Stimulated activated CD8-positive, alpha-beta memory T cell treated with anti-CD3 and anti-CD28 coated beads, Interleukin-15, amount 100 ng/mL, for 24 hours (primary cell): ENCODE data around the gene SRP68.

ENCODE experiments used
- DNase-seq: peaks from one replicate; pipeline ENCODE4 v3.0.0-alpha.2; 2020; ENCODE audit warnings: low read depth

SRP68 gene

DNA sequence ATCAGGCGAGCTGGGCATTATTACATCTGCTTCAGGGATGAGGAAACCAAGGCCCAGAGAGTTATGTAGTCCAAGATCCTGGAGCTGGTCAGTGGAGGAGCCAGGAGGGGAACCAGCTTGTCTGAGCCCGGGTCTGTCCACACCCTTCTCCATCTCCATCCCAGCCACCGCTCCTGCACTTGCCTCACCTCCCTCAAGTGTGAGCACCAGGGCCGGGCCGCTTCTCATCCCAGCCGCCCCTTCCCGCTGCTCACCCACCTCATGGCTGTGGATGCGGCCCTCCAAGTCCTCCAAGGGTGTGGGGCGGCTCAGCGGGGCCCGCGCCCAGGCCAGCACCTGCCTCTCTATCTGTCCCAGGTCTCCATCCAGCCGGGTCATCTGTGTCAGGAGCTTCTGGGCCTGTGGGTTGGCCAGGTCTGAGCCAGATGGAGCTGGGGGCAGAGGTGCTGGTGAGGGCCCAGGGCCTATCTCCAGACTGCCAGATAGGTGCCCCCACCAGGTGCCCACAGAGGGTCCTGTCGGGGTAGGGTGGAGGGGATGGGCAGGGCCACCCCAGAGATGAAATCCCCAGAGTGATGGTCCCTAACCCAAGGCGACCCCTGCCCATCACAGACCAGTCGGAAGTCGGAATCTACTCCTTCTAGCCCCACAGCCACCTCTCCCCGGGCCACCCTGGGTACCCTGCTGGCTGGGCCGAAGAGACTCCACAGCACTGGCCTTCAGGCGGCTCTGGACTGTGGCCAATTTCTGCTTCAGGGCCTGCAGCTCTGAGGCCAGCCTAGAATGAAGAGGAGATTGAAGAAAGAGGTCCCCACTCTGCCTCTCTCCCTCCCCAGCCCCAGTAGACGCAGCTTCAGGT lies 54.6 kb downstream of the SRP68 start:
- DNase-seq = no peak

DNA sequence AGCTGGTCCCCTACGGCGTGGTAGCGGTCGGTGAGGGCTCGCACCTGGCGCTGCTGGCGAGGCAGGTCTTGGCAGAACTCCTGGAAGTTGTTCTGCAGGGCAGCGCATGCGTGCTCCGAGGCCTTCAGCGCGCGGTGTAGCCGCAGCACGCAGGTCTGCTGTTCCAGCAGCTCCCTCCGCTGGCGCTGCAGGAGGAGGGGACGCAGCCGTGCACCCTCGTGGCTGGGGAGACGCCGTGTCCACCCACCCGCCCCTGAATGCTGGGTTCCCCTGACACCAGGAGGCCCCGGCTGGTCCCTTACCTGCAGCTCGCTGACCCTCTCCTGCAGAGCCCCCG lies 57.4 kb downstream of the SRP68 start:
- DNase-seq = no peak

DNA sequence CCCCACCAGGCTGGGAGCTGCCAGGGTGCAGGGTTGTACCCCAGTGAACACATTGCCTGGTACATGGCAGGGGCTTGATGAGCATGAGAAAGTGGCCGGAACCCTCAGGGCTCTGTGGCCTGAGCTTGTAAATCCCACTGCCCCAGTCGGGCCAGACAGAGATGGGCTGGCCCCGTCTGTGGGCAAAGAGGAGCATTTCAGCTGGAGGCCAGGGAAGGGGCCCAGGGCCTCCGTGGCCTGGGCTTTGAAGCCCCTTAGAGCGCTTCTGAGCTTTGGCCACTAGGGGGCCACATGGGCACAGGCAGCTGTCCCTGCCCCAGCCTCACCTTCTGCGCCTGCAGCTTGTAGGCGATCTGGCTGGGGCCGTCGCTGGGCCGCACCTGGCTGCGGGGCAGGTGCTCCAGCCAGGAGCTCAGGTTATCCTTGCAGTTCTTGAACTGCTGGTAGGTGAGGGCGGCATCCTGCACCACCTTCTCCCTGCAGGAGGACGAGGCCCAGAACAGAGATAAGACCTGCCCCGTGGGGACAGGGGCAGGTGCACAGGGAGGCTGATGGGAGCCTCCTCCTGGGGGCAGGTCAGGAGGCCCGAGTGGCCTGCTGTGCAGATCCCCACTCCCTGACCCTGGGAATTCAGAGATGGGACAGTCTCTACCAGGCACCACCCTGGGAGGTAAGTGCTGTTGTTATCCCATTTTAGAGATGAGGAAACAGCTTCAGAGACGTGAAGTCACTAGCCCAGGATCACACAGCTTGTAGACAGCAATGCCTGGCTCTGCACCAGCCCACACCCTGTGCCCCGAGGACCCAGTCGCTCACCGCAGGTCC lies 58.0 kb downstream of the SRP68 start:
- peak; percentile 55 for DNase-seq

DNA sequence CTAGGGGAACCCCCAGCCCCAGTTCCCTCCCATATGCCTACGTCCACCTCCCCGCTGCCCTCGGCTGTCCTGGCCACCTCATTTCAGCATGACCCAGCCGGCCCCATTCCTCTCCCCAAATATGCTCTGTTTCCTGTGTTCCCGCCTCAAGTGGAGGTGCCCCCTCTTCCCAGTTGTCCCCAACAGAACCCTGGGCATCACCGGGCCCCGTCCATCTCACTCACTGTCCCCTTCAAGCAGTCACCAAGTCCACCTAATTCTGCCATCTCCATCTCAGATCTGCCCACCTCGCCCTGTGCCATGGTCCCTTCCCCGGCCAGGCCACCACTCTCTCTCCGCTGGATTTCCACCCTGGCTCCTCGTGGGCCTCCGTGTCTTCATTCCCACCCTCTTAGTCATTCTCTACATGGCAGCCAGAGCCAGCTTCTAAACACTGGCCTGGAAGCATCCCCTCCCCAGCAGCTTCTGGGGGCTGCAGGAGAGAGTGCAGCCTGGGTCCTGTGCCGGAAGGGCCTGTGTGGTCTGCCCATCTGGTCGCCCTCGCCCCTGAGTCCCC lies 58.9 kb downstream of the SRP68 start:
- no peak for DNase-seq

DNA sequence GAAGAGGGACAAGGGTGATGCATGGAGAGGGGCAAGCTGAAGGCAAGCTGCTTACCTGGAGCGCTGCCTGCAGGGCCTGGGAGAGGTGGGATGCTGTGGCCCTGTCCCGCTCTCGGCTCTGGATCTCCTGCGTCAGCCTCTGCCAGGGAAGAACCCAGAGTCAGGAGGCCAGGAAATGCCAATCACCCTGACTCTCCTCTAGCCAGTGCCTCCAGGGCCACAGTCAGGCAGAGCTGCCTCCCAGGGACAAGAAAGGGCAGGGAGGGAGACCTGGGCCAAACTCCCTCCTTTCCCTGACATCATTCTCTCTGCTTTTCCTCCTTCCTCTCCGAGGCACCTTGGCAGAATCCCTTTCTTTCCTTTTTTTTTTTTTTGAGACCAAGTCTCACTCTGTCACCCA lies 60.4 kb downstream of the SRP68 start:
- DNase-seq = no peak

DNA sequence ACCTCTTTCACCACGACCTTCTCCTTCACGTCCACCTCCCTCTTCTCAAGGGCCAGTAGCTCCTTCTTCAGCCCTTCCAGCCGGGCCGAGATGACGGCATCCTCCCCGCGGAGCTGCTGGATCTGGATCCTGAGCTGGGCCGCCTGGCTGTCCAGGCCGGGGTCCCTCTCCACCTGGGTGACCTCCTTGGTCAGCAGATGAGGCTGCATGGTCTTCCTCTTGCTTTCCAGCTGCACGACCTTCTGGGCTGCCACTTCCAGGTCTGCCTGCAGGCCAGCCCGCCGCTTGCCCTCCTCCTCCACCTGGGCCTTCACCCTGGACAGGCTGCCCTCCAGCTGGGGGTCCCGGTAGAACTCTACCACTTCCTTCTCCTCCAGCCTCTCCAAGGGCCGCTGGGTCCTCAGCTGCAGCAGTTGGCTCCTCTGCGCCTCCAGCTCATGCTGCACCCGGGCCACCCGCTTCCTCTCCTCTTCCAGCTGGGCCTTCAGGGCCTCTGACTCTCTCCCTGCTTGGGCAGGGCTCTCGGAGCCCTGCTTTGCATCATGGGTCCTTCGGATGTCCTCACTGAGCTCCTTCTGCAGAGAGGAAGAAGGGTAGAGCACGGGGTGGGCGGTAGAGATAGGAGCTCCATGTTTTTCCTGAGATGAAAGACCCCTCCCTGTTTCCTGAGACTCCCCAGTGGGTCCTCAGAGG lies 62.2 kb downstream of the SRP68 start:
- DNase-seq = no peak

DNA sequence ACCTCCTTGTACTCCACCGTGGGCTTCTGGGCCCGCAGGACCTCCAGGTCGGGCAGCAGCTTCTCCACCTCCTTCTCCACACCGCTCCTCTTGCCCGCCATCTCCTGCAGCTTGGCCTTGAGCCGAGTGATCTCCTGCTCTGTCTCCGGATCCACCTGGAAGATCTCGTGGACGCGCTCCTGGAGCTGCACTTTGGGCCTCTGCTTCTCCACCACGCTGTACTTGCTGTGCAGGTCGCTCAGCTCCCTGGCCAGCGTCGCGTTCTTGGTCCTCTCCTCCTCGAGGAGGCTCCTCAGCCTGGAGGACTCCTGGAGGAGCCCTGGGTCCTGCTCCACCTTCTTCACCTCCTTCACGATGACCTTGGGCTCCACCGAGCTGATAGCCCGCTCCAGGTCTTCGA lies 62.9 kb downstream of the SRP68 start:
- no peak for DNase-seq

DNA sequence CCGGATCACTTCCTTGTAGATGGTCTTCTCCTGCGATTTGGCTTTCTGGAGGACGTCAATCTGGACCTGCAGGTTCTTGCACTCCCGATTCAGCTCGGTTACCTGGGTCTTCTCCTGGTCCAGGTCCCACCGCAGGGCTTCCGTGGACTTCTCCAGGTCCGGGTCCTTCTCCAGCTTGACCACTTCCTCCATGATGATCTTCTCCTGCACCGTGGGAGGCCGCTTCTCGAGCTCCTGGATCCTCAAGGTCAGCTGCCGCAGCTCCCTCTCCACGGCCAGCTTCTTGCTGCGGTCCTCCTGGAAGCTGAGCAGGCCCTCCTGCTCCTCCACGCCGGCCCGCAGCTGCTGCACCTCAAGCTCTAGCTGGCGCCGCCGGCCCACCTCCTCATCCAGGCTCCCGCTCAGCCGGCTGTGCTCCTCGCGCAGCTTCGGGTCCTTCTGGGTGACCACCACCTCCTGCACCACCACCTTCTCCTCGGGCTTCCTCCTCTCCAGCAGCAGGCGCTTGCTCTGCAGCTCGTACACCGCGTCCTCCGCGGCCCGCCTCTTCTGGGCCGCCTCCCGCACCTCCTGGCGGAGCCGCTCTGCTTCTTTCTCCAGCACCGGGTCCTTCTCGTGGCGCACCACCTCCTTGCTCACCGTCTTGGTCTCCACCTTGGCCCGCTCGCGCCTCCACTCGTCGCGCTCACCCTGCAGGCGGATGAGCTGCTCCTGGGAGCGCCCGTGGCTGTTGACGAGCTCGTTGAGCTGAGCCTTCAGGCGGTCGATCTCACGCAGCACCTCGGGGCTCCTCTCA lies 63.5 kb downstream of the SRP68 start:
- DNase-seq = no peak

DNA sequence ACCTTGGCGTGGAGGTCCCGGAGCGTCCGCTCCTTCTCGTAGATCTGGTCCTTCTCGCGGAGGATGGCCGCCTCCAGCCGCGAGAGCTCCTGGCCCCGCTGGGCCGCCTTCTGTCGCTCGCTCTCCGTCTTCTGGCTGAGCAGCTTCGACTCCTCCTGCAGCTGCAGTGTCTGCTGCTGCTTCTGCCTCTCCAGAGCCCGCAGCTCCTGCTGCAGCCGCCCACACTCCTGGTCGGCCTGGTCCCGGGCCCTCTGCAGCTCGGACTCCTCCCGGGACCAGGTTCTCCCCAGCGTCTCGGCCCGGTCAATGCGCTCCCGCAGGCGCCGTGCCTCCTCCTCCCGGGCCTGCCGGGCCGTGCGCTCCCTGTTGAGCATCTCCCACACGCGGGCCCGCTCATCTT lies 64.1 kb downstream of the SRP68 start:
- DNase-seq = no peak

DNA sequence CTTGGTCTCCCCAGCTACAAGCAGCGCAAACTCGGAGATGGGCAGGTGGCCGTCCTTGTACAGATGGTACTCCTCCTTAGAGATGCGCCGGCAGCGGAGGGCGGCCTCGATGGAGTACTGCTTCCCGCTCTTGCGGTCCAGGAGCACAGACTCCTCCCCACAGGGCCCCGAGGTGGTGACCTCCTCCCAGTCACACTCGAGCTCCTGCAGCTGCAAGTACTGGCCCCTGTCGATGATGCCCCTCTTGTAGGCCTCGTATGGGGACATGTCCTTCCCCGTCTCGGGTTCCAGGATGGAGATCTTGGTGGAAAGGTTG lies 64.5 kb downstream of the SRP68 start:
- no peak for DNase-seq

DNA sequence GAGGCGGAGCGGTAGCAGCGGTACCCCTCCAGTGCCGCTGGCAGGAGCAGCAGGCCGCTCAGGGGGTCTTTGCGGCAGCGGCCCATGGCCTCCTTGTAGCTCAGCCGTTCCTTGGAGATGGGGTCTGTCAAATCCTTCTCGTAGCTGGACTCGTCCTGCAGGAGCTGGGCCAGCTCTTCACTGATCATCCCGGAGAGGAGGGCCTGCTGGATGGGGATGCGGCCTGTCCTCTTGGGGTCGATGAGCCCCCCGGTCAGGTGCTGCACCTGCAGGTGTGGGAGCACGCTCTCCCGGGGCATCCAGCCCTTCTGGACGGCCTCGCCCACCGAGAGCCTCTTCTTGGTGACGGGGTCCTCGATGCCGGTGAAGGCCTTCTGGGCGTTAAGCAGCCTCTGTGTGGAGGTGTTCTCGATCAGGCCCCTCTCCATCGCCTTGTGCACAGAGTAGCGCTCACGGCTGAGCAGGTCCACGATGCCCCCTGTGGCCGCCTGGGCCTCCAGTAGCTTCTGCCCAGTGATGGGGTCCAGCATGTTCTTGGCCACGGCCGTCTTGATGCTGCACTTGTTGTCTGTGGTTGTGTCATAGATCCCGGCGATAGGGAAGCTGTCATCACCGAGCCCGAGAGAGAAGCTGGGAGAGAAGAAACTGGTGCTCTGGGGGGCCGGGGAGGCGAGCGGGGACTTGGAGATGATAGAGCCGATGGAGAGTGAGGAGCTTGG lies 65.0 kb downstream of the SRP68 start:
- no peak for DNase-seq

DNA sequence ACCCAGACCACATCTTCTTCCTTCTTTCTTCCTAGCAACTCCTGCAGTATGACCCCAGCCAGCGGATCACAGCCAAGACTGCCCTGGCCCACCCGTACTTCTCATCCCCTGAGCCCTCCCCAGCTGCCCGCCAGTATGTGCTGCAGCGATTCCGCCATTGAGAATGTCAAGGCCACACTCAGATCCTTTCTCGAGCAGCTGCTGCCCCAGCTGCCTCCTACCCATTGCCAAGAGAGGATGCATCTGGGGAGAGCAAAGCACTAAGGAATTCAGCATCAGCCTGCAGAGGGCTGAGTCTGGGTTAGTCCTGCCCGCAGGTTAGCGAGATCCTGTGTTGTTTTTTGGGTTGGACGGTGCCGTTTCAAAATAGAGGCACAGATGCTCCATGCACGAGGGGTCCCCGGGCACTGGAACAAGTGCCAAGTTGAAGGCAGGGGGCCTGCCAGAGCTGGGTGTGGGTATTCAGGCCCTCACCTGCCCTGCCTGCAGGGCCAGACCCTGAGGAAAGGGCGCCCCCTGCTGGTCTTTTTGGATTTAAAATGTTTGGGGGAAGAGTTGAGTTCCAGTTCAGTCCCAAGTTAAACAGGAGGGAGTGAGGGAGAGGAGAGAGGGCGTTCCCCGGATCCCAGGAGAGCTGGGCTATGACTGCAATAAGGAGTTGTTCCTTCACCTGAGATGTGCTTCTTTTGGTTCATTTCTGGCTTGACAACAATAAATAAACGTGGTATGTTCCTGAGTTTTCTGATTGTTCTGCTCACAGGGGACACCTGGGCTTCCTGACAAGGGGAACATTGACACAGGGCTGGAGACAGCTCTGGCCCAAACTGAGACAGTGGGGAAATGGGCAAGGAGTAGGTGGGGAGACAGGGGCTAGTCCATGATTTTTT lies 66.8 kb downstream of the SRP68 start:
- peak; percentile 84 for DNase-seq

DNA sequence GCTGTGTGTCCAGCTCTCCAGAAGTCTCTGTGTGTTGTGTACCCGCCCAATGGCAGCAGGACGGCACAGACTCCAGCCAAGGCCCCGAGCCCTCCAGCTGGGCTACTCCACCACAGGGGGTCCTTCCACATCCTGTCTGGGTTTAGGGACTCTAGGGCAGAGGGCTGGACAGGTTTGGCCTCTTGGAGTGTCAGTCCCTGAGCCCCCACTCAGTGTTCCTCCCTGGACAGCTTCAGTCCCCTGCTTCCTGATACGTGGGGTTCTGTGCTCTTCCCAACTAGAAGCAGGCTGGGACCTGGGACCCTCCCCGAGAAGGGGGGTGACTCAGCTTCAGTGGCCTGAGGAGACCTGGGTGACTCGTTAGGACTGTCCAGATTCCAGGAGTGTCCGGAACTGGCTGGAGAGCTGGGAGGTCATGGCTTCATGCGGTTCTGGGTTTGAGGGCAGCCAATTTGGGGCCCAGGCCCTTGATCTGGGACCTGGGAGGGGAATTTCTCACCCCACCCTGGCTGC lies 67.5 kb downstream of the SRP68 start:
- DNase-seq = no peak

DNA sequence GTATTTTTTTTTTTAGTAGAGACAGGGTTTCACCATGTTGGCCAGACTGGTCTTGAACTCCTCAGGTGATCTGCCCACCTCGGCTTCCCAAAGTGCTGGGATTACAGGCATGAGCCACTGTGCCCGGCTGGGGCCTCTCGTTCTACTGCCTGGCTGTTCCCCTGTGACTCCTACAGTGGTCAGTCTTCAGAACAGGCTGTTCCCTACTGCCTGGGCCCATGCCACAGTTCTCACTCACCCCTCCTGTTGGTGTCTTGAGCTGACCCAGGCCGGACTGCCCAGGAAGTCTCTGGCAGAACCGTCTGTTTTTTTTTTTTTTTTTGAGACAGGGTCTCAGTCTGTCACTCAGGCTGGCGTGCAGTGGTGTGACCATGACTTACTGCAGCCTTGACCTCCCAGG lies 68.4 kb downstream of the SRP68 start:
- DNase-seq = no peak

DNA sequence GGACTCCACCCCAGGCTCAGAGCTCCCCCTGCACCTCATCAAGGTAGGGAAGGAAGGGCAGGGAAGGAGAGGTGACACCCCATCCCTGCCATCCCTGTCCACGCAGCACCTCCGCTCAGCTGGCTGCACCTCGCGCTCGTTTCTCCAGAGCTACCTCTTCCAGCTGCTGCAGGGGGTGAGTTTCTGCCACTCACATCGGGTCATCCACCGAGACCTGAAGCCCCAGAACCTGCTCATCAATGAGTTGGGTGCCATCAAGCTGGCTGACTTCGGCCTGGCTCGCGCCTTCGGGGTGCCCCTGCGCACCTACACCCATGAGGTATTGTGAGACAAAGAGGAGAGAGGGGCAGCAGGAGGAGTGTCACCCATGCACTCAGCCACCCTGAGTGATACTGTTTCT lies 70.2 kb downstream of the SRP68 start:
- DNase-seq = no peak

DNA sequence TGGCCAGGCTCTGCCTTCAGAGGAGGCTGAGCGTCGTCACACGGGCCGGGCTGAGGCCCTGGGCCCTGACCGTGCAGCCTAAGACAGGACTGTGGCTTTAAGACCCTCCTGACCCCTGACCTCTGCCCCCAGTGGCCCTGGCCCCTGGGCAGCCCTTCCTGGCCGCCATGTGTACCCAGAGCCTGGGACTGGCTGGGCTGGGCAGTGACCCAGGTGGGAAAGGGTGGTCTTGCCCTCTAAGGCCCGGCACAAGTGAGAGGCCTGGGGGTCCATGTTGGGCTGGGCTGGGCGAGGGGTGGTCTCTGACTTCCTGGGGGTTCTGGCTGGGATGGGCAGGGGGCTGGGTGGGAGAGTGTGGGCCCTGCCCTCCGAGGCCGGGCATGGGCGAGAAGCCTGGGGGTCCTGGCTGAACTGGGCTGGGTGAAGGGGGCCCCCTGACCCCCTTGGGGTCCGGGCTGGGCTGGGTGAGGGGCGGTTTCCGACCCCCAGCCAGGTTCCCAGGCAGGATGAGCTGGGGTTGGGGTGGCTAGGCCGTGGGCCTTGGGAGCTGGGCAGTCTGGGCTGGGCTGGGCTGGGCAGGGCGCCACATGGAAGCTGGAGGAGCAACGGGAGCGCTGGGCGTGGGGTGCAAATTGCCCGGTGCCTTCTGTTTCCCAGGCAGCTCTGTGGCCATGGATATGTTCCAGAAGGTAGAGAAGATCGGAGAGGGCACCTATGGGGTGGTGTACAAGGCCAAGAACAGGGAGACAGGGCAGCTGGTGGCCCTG lies 71.4 kb downstream of the SRP68 start, which contains the start of gene CDK3:
TSS of gene CDK3 (plus strand) at position 101 of the 767 bp plus-strand sequence. CDS start at position 672, 571 bp downstream.
- DNase-seq = no peak

DNA sequence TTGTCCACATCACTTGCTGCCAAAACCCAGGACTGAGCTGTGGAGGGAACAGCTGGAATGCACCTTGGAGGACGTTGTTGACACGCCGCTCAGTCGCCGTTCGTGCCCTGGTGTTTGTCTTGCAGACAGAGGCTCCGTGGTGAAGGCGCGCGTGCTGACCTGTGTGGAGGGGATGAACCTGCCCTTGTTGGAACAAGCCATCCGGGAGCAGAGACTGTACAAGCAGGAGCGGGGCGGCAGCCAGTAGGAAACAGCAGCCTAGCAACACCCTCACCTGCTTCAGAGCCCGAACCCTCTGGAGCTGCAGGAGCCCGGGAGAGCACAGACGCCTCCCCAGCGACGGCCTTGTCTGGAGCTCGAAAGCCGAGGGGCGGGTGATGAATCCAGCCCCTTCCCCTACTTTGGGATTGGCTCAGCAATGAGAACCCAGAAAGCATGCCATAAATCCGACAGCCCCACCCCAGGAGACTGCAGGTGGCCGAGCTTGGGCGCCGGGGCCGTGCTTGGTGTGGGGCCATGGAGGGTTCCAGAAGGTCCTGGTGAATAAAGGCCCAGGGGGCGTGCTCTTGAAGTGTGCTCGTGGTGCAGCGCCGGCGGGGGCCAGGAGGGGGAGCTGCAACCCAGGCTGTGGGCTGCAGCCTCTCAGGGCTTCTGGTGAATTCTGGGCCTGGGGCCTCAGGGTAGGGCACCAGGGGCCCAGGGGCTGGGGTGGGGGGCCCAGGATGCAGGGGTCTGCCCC lies 72.1 kb downstream of the SRP68 start:
- peak; percentile 31 for DNase-seq

DNA sequence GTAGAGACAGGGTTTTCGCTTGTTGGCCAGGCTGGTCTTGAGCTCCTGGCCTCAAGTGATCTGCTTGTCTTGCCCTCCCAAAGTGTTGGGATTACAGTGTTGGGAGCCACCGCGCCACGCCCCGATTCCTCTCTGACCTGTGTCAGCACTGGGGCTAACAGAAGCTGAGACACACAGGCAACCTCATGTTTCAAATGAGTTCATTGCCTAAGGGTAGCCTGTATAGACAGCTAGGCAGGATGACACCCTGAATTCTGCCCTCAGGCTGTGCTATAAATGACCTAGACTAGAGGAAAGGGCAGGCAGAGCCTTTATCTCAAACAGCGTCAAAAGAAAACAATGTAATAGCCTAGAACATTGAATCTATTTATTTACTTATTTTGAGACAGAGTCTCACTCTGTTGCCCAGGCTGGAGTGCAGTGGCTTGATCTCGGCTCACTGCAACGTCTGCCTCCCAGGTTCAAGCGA lies 74.0 kb downstream of the SRP68 start:
- no peak for DNase-seq
